Left lung (tissue), 10 donors: Measurements from ENCODE around the gene TMEM266. TPM values are rescaled to one million over a fixed set of nuclear protein-coding genes. Genes with fewer than 3 reads are reported as not detected.

Source experiments
- ATAC-seq: fragments of 200-7000 bp; cut with Tn5 transposase; one replicate; pipeline ENCODE4 v1.9.1; 2020; ENCODE audit warnings: moderate library complexity
- DNase-seq, 4 donors: peaks; one replicate each; pipeline ENCODE4 v3.0.0-alpha.2; 2013 to 2020
- H3K27ac ChIP-seq, 2 donors: fragments of 200-600 bp; sonication (generic) in 1 of 2; one replicate each; pipeline versions ENCODE4 v1.5.0 to v1.8.0; 2020 to 2021
- H3K27me3 ChIP-seq, 2 donors: fragments of 200-600 bp; sonication (generic) in 1 of 2; one replicate each; pipeline versions ENCODE4 v1.5.0 to v1.8.0; 2020 to 2021
- H3K36me3 ChIP-seq, 2 donors: fragments of 200-600 bp; sonication (generic) in 1 of 2; one replicate each; pipeline versions ENCODE4 v1.5.0 to v1.8.0; 2020 to 2021
- H3K4me1 ChIP-seq, 2 donors: fragments of 200-600 bp; one replicate each; pipeline ENCODE4 v1.8.0; 2021
- H3K4me3 ChIP-seq, 2 donors: fragments of 200-600 bp; sonication (generic) in 1 of 2; one replicate each; pipeline versions ENCODE4 v1.5.0 to v1.8.0; 2020 to 2021; ENCODE audit warnings: mild to moderate bottlenecking in 1 of 2
- H3K9me3 ChIP-seq, 2 donors: fragments of 200-600 bp; sonication (generic) in 1 of 2; one replicate each; pipeline versions ENCODE4 v1.5.0 to v1.8.0; 2020 to 2021
- intact Hi-C, 2 donors: fragments of 100-400 bp; cut with DNase I; formaldehyde crosslinking; loops; one replicate each; pipeline versions ENCODE4 v1.11.2 to v1.14.2; 2022
- polyA plus RNA-seq, 6 donors: library from polyadenylated mRNA; unstranded; fragments of 120-200 nt; gene quantifications; one replicate each; pipeline ENCODE4 v1.2.1, GENCODE V29; 2013; ENCODE audit not compliant: insufficient read length in 6 of 6
- total RNA-seq, 2 donors: library from RNA; stranded (reverse); fragmentation: NEBNext Ultra II Directional; extraction: Animal tissue kit (Norgen Biotek cat#: 25700); gene quantifications; one replicate each; pipeline ENCODE4 v1.2.1, GENCODE V29; 2021
- TF ChIP-seq, protein P1 (sequence below), 2 donors: fragments of 200-600 bp; sonication (generic) in 1 of 2; IDR thresholded peaks; one replicate each; pipeline versions ENCODE4 v1.5.0 to v1.8.0; 2021; ENCODE audit warnings: antibody characterized with exemption in 2 of 2
- donor health status: DM: no; HTN: yes; CAD: no.
- donor health status: DM: no; HTN: no; CAD: no.

The TMEM266 gene
- total and polyA plus RNA-seq, 8 donors, result 1.1 to 2.9 (median 2.3) TPM

GRCh38 chr15:76203346-76204108 lies 143.7 kb downstream of the TMEM266 start:
- TF ChIP-seq, protein P1, sequence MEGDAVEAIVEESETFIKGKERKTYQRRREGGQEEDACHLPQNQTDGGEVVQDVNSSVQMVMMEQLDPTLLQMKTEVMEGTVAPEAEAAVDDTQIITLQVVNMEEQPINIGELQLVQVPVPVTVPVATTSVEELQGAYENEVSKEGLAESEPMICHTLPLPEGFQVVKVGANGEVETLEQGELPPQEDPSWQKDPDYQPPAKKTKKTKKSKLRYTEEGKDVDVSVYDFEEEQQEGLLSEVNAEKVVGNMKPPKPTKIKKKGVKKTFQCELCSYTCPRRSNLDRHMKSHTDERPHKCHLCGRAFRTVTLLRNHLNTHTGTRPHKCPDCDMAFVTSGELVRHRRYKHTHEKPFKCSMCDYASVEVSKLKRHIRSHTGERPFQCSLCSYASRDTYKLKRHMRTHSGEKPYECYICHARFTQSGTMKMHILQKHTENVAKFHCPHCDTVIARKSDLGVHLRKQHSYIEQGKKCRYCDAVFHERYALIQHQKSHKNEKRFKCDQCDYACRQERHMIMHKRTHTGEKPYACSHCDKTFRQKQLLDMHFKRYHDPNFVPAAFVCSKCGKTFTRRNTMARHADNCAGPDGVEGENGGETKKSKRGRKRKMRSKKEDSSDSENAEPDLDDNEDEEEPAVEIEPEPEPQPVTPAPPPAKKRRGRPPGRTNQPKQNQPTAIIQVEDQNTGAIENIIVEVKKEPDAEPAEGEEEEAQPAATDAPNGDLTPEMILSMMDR (IDR thresholded peaks at IDR 0.05), result no peak
- DNase-seq (peak in 2 of 4 donors; percentile 20 to 75), ATAC-seq (no peak)
- intact Hi-C loops, result no loop called here
- Histone ChIP-seq H3K4me3 (no peak overlapping the region), H3K9me3 (no peaks in the 10 kb centered on the region), H3K27me3 (no peaks in the 10 kb centered on the region), H3K4me1 (no peaks in the 10 kb centered on the region), H3K27ac (no peak overlapping the region), H3K36me3 (peaks cover 0 to 19% of the 10 kb centered on the region in 2 donors)

DNA sequence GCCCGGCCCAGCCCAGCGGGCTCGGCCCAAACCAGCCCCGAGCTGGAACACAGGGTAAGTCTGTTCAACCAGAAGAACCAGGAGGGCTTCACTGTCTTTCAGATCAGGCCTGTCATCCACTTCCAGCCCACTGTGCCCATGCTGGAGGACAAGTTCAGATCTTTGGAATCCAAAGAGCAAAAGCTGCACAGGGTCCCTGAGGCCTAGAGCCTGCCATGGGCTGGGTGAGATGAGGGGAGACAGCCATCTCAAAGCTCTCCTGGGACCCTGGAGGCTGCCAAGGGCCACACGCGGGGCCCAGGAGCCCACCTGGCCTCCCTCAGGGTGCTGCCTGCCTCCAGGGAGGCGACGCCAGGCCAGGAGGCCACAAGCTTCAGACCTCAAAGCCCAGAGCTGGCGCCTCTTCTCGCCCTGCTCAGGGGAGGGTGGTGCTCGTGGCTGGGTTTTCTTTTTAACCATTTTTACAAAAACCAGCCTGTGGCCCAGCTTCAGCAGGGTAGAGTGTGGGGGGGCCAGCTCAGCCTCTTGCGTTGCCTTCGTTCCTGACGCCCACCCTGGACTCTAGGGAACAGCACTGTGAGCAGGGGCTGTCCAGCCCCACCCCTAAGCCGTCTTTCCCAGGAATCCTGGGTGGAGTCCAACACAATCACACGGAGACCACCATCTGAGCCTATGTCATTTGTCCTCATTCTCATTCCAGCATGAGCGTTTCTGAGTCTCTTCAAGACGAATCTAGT lies 144.5 kb downstream of the TMEM266 start:
- no peak overlapping the region for H3K4me3 ChIP-seq

GRCh38 chr15:76204916-76205460 lies 145.2 kb downstream of the TMEM266 start:
- DNase-seq (peak in 1 of 4 donors; percentile 8), ATAC-seq (no peak)
- Histone ChIP-seq H3K27me3 (no peaks in the 10 kb centered on the region), H3K27ac (no peak overlapping the region), H3K4me3 (no peak overlapping the region), H3K36me3 (peaks cover 0 to 31% of the 10 kb centered on the region in 2 donors), H3K9me3 (no peaks in the 10 kb centered on the region), H3K4me1 (no peaks in the 10 kb centered on the region)
- intact Hi-C loops, result no loop called here
- TF ChIP-seq, protein P1 (IDR thresholded peaks at IDR 0.05), result no peak

More for the DNA sequence above, 144.5 kb downstream of the TMEM266 start:
- Histone ChIP-seq H3K9me3 (no peaks in the 10 kb centered on the region), H3K27ac (no peak overlapping the region), H3K4me1 (no peaks in the 10 kb centered on the region), H3K27me3 (no peaks in the 10 kb centered on the region), H3K36me3 (peaks cover 0 to 25% of the 10 kb centered on the region in 2 donors)
- TF ChIP-seq, protein P1 (IDR thresholded peaks at IDR 0.05), result no peak
- intact Hi-C loops, result no loop called here
- DNase-seq (peak in 1 of 4 donors; percentile 17), ATAC-seq (no peak)

DNA sequence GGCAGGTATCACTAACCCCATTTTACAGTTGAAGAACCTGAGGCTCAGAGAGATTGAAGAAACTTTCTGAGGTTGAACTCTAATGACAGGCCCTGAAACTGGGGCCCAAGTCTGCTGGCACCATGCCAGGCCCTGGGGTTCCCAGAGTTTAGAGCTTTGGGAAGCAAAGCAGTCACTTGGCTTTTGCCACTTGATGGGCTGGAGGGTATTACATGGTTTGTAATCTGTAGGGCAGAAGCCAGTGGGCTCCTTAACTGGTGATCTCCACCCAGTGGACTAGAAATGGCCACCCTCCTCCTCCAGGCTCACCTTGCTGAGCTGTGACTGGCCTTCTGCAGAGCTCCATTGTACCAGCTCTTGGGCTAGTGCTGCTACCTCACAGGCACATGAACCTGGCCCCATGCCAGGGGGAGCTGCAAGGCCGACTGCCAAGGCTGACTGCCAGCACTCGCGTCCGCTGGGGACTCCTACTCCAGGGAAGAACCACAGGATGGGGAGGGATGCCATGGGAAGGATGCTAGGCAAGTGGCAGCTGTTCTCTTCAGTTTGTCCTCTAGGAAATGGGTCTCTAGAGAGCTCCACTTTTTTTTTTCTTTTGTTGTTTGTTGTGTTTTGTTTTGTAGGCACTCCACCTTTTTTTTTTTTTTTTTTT lies 146.7 kb downstream of the TMEM266 start:
- intact Hi-C loops, result no loop called here
- Histone ChIP-seq H3K9me3 (no peaks in the 10 kb centered on the region), H3K27me3 (no peaks in the 10 kb centered on the region), H3K36me3 (peaks cover 0 to 45% of the 10 kb centered on the region in 2 donors), H3K27ac (no peak overlapping the region), H3K4me3 (no peak overlapping the region), H3K4me1 (no peaks in the 10 kb centered on the region)
- TF ChIP-seq, protein P1 (IDR thresholded peaks at IDR 0.05), result no peak
- peak; percentile 41 for ATAC-seq
- DNase-seq, result peak in 3 of 4 donors; percentile 60 to 81 (median 70)
